Measurements from ENCODE around the gene SPATA6.
A peak's percentile ranks its signal among the peaks of the same experiment; 100 is the strongest.
"Not testable (repeated sequence)": the region's sequence is repeated elsewhere in the genome, so short reads cannot be mapped to it uniquely, and the experiment has no call there.

SPATA6 gene

DNA sequence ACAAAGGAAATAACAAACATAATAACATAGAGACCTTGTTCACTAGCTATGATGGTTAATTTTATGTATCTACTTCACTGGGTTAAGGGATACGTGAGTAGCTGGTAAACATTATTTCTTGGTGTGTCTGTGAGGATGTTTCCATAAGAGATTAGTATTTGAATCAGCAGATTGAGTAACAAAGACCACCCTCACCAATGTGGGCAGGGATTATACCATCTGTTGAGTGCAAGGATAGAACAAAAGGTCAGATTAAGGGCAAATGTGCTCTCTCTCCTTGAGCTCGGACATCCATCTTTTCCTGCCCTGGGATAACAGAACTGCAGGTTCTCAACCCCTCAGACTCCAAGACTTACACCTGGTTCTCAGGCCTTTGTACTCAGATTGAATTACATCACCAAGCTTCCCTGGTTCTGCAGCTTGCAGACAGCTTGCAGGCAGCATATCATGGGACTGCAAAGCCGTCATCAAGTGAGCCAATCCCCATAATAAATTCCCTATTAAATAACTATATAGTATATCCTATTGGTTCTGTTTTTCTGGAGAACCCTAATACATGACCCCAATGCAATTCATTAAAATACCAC lies 9.2 kb downstream of the SPATA6 start:
- no peaks in the 10 kb centered on the region for H3K4me1 ChIP-seq (ENCODE audit: insufficient read depth, poor library complexity, severe bottlenecking)
- H3K9me3 ChIP-seq (ENCODE audit: severe bottlenecking) = no peaks in the 10 kb centered on the region
- H3K36me3 ChIP-seq (ENCODE audit: low read depth) = no peaks in the 10 kb centered on the region
- no peak overlapping the region for H3K27ac ChIP-seq (ENCODE audit: poor library complexity, severe bottlenecking)
- no peak for TF ChIP-seq CTCF (IDR thresholded peaks at IDR 0.05; ENCODE audit: poor library complexity, severe bottlenecking)
- H3K27me3 ChIP-seq (ENCODE audit: insufficient read depth, poor library complexity, severe bottlenecking) = peaks cover 4% of the 10 kb centered on the region
- no peak overlapping the region for H3K4me3 ChIP-seq (ENCODE audit: severe bottlenecking)
- DNase-seq (ENCODE audit: low spot score) (no peak), ATAC-seq (ENCODE audit: low read depth) (no peak)

DNA sequence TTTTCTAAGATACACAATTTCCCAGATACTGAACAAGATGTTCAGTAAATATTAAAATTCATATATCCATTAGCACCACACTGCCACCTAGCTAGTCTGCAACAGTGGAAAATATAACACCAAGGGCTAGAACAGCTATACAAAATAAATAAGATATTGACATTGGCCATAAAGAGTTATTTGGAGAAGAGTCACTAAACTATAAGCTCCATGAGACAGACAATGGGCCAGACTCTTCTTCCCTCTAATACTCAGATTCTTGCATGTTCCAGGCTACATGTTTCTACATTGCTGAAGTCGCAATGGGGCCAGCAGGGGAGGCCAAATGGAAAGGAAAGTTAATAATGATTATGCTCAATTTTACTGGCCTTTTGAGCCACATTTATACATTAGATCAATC lies 21.5 kb downstream of the SPATA6 start:
- no peaks in the 10 kb centered on the region for H3K36me3 ChIP-seq (ENCODE audit: low read depth)
- TF ChIP-seq CTCF (IDR thresholded peaks at IDR 0.05; ENCODE audit: poor library complexity, severe bottlenecking) = peak; percentile 50
- no peak overlapping the region for H3K4me3 ChIP-seq (ENCODE audit: severe bottlenecking)
- no peak for DNase-seq (ENCODE audit: low spot score)
- no peak for ATAC-seq (ENCODE audit: low read depth)
- H3K9me3 ChIP-seq (ENCODE audit: severe bottlenecking) = no peaks in the 10 kb centered on the region
- H3K27me3 ChIP-seq (ENCODE audit: insufficient read depth, poor library complexity, severe bottlenecking) = no peaks in the 10 kb centered on the region
- H3K27ac ChIP-seq (ENCODE audit: poor library complexity, severe bottlenecking) = no peak overlapping the region
- H3K4me1 ChIP-seq (ENCODE audit: insufficient read depth, poor library complexity, severe bottlenecking) = no peaks in the 10 kb centered on the region

GRCh38 chr1:48448932-48449331 lies 23.1 kb downstream of the SPATA6 start:
- ATAC-seq (ENCODE audit: low read depth) = no peak
- H3K36me3 ChIP-seq (ENCODE audit: low read depth) = no peaks in the 10 kb centered on the region
- no peaks in the 10 kb centered on the region for H3K9me3 ChIP-seq (ENCODE audit: severe bottlenecking)
- DNase-seq (ENCODE audit: low spot score) = no peak
- no peak for TF ChIP-seq CTCF (IDR thresholded peaks at IDR 0.05; ENCODE audit: poor library complexity, severe bottlenecking)
- no peaks in the 10 kb centered on the region for H3K27me3 ChIP-seq (ENCODE audit: insufficient read depth, poor library complexity, severe bottlenecking)
- no peak overlapping the region for H3K4me3 ChIP-seq (ENCODE audit: severe bottlenecking)
- no peak overlapping the region for H3K27ac ChIP-seq (ENCODE audit: poor library complexity, severe bottlenecking)
- no peaks in the 10 kb centered on the region for H3K4me1 ChIP-seq (ENCODE audit: insufficient read depth, poor library complexity, severe bottlenecking)

- H3K36me3 ChIP-seq (ENCODE audit: low read depth); H3K4me1 ChIP-seq (ENCODE audit: insufficient read depth, poor library complexity, severe bottlenecking): not testable (repeated sequence)
Observed at GRCh38 chr1:48444186-48444585, 27.8 kb downstream of the SPATA6 start.

GRCh38 chr1:48442864-48443619 lies 29.0 kb downstream of the SPATA6 start:
- H3K27ac ChIP-seq (ENCODE audit: poor library complexity, severe bottlenecking) = no peak overlapping the region
- no peak for TF ChIP-seq CTCF (IDR thresholded peaks at IDR 0.05; ENCODE audit: poor library complexity, severe bottlenecking)
- DNase-seq (ENCODE audit: low spot score) (no peak), ATAC-seq (ENCODE audit: low read depth) (no peak)
- no peak overlapping the region for H3K4me3 ChIP-seq (ENCODE audit: severe bottlenecking)
- H3K36me3 ChIP-seq (ENCODE audit: low read depth) = no peaks in the 10 kb centered on the region
- H3K4me1 ChIP-seq (ENCODE audit: insufficient read depth, poor library complexity, severe bottlenecking) = no peaks in the 10 kb centered on the region
- H3K27me3 ChIP-seq (ENCODE audit: insufficient read depth, poor library complexity, severe bottlenecking) = no peaks in the 10 kb centered on the region
- peaks cover 2% of the 10 kb centered on the region for H3K9me3 ChIP-seq (ENCODE audit: severe bottlenecking)

More at GRCh38 chr1:48444186-48444585, 27.8 kb downstream of the SPATA6 start:
- H3K27ac ChIP-seq (ENCODE audit: poor library complexity, severe bottlenecking); DNase-seq (ENCODE audit: low spot score); H3K27me3 ChIP-seq (ENCODE audit: insufficient read depth, poor library complexity, severe bottlenecking); H3K4me3 ChIP-seq (ENCODE audit: severe bottlenecking); ATAC-seq (ENCODE audit: low read depth); H3K9me3 ChIP-seq (ENCODE audit: severe bottlenecking): not testable (repeated sequence)

DNA sequence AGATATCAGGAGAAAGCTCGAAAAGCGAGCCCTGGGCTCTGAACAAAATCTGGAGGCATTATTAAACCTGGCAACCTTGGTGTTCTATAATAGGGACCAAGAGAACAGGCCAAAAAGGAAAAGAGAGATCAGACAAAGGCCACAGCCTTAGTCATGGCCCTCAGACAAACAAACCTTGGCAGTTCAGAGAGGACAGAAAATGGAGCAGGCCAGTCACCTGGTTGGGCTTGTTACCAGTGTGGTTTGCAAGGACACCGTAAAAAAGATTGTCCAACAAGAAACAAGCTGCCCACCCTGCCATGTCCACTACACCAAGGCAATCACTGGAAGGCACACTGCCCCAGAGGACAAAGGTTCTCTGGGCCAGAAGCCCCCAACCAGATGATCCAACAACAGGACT lies 31.2 kb downstream of the SPATA6 start:
- DNase-seq (ENCODE audit: low spot score); H3K27me3 ChIP-seq (ENCODE audit: insufficient read depth, poor library complexity, severe bottlenecking); ATAC-seq (ENCODE audit: low read depth); H3K27ac ChIP-seq (ENCODE audit: poor library complexity, severe bottlenecking); H3K36me3 ChIP-seq (ENCODE audit: low read depth); H3K4me1 ChIP-seq (ENCODE audit: insufficient read depth, poor library complexity, severe bottlenecking); H3K9me3 ChIP-seq (ENCODE audit: severe bottlenecking); H3K4me3 ChIP-seq (ENCODE audit: severe bottlenecking): not testable (repeated sequence)

All from RWPE2 (cell line).